ENCODE results near the gene POGK. TPM values are rescaled to one million over a fixed set of nuclear protein-coding genes. Genes with fewer than 3 reads are reported as not detected.

Gene POGK
- total and polyA plus RNA-seq, 9 of the 15 experiments (the other 6 are each of a cell fraction or from before 2014, with no cell fraction given) = 6.1 to 44.5 (median 24.3) TPM

- TF ChIP-seq PRDM10 (IDR thresholded peaks at IDR 0.05; ENCODE audit: partially characterized antibody) = no peak
- no peak for TF ChIP-seq ZKSCAN3 (CRISPR knock-in tag; IDR thresholded peaks at IDR 0.05)
- TF ChIP-seq ZBTB34 (CRISPR knock-in tag; IDR thresholded peaks at IDR 0.05) = no peak
- peak in 1 of 2 experiments; percentile 79; a peak in 1 of 4 replicates for TF ChIP-seq TBL1XR1 (IDR thresholded peaks at IDR 0.05; ENCODE audit: low read length in 2 of 2)
- TF ChIP-seq NBN (IDR thresholded peaks at IDR 0.05; ENCODE audit: low read depth) = no peak; the same call in 1 of the 2 replicates
- no peak for TF ChIP-seq THRAP3 (IDR thresholded peaks at IDR 0.05; ENCODE audit: borderline replicate concordance)
- no peak for TF ChIP-seq IFI16 (CRISPR knock-in tag; IDR thresholded peaks at IDR 0.05)
- TF ChIP-seq GTF2E2 (tag; IDR thresholded peaks at IDR 0.05) = no peak
- TF ChIP-seq GTF2B (IDR thresholded peaks at IDR 0.05; ENCODE audit: extremely low read depth, insufficient read length) = no peak
- TF ChIP-seq HDAC8 (tag; IDR thresholded peaks at IDR 0.05) = no peak
- TF ChIP-seq ZNF212 (CRISPR knock-in tag; IDR thresholded peaks at IDR 0.05) = no peak
Observed at GRCh38 chr1:166840309-166841274, 1.3 kb downstream of the POGK start (continued).
